ENCODE results near the gene KIF11. TPM values are rescaled to one million over a fixed set of nuclear protein-coding genes. Genes with fewer than 3 reads are reported as not detected.

Gene KIF11
- polyA plus RNA-seq, 2 of the 4 experiments (the other 2 are of a cell fraction): 32.5 to 38.7 TPM

- TF ChIP-seq POLR2AphosphoS2 (conservative IDR thresholded peaks at IDR 0.05; ENCODE audit: low read length) (no peak), SREBF2 (IDR thresholded peaks at IDR 0.05) (no peak), KDM5A (IDR thresholded peaks at IDR 0.05) (no peak), HEYL (CRISPR knock-in tag; IDR thresholded peaks at IDR 0.05) (no peak), JUN (IDR thresholded peaks at IDR 0.05) (no peak), NR3C1 (IDR thresholded peaks at IDR 0.05) (no peak), RARB (CRISPR knock-in tag; IDR thresholded peaks at IDR 0.05) (no peak), CTCF (IDR thresholded peaks at IDR 0.05) (no peak)
- DNase-seq (ENCODE audit: low read depth in 1 of 2, low spot score in 1 of 2) (no peak), ATAC-seq (peak in 1 of 2 experiments; percentile 0; a peak in 1 of 6 replicates), FAIRE-seq (no peak)
- H3K9me3 ChIP-seq: no peaks in the 10 kb centered on the region
- WGBS (ENCODE audit: missing lambda C conversion rate): 63% methylated on average over 8 of the region's 8 CpGs
- peak overlapping the region; percentile 61 for H3K4me3 ChIP-seq
- H3K4me2 ChIP-seq: peak overlapping the region; percentile 91
- peak overlapping the region; percentile 93 to 94 for H3K27ac ChIP-seq
- CTCF ChIA-PET: interaction anchor here (1.0 to 7.0 kb wide), 9 partner anchors 12 to 68 kb away, joined by 3 to 79 read pairs (median 5); no protein-coding TSS in a partner anchor
- H3K4me1 ChIP-seq: peaks cover 40% of the 10 kb centered on the region
- POLR2A ChIA-PET: interaction anchor here (1.0 to 3.5 kb wide), 2 partner anchors 19 to 56 kb away, joined by 4 to 32 read pairs; partner anchors contain the start of gene KIF11
Observed at GRCh38 chr10:92572362-92573090, 20.4 kb upstream of the KIF11 start.

GRCh38 chr10:92573091-92573797, 19.7 kb upstream of the KIF11 start:
- ATAC-seq: peak; percentile 36 to 56; a peak in 4 of 6 replicates
- H3K27ac ChIP-seq: peak overlapping the region; percentile 93 to 94
- CTCF ChIA-PET: interaction anchor here (0.7 to 7.0 kb wide), 28 partner anchors 8 to 882 kb away, joined by 3 to 79 read pairs (median 4); no protein-coding TSS in a partner anchor
- no peak for FAIRE-seq
- POLR2A ChIA-PET: interaction anchor here (0.6 to 3.5 kb wide), 6 partner anchors 18 to 890 kb away, joined by 3 to 32 read pairs (median 4); partner anchors contain the start of genes BTAF1, EXOC6, HHEX and KIF11
- TF ChIP-seq EHF (CRISPR knock-in tag; IDR thresholded peaks at IDR 0.05) (no peak), BHLHE40 (IDR thresholded peaks at IDR 0.05; ENCODE audit: low read depth, low read length) (no peak), ELK1 (IDR thresholded peaks at IDR 0.05; ENCODE audit: low read depth, low read length) (no peak), EHMT2 (IDR thresholded peaks at IDR 0.05; ENCODE audit: low read depth) (no peak), REST (IDR thresholded peaks at IDR 0.05) (no peak), MAX (IDR thresholded peaks at IDR 0.05) (no peak), NPAS2 (CRISPR knock-in tag; IDR thresholded peaks at IDR 0.05; ENCODE audit: borderline replicate concordance) (no peak), HDAC2 (IDR thresholded peaks at IDR 0.05) (no peak), MAFK (IDR thresholded peaks at IDR 0.05; ENCODE audit: partially characterized antibody) (no peak), SREBF2 (IDR thresholded peaks at IDR 0.05) (no peak), CTCF (IDR thresholded peaks at IDR 0.05) (no peak), CEBPB (IDR thresholded peaks at IDR 0.05) (no peak), CHD2 (IDR thresholded peaks at IDR 0.05; ENCODE audit: low read length, partially characterized antibody) (no peak), RARB (CRISPR knock-in tag; IDR thresholded peaks at IDR 0.05) (no peak), RCOR1 (IDR thresholded peaks at IDR 0.05; ENCODE audit: low read depth, low read length) (no peak), RAD21 (conservative IDR thresholded peaks at IDR 0.05 in 1 of 2, IDR thresholded peaks at IDR 0.05 in 1 of 2) (no peak), ZSCAN20 (CRISPR knock-in tag; IDR thresholded peaks at IDR 0.05) (no peak)
- no peaks in the 10 kb centered on the region for H3K9me3 ChIP-seq
- H3K4me1 ChIP-seq: peaks cover 32% of the 10 kb centered on the region
- peak; percentile 54 to 59 for DNase-seq (ENCODE audit: low read depth in 1 of 2, low spot score in 1 of 2)
- WGBS (ENCODE audit: missing lambda C conversion rate): 2% methylated on average over 34 of the region's 56 CpGs
- peak overlapping the region; percentile 91 for H3K4me2 ChIP-seq
- H3K4me3 ChIP-seq: peak overlapping the region; percentile 61

All from A549 (cell line).